ENCODE measurements around the gene HTR2A.

DNA sequence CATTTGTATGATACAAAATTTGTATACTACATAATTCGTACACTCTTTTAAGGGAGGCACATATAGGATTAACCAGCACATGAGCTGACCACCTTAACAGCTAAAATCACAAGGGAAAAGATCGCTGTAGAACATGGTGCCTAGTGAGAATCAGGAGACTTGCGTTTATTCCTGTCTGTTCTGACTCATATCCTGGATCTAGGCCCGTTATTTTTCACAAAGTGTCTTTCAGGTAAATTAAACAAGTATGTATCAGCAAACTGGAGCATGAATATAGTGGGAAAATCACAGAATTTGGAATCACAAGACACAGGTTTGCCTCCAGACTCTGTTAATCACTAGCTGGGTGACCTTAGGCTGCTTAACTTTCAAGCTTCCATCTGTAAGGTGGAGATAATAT, 52.4 kb downstream of the HTR2A start:
- TF ChIP-seq, protein P1, sequence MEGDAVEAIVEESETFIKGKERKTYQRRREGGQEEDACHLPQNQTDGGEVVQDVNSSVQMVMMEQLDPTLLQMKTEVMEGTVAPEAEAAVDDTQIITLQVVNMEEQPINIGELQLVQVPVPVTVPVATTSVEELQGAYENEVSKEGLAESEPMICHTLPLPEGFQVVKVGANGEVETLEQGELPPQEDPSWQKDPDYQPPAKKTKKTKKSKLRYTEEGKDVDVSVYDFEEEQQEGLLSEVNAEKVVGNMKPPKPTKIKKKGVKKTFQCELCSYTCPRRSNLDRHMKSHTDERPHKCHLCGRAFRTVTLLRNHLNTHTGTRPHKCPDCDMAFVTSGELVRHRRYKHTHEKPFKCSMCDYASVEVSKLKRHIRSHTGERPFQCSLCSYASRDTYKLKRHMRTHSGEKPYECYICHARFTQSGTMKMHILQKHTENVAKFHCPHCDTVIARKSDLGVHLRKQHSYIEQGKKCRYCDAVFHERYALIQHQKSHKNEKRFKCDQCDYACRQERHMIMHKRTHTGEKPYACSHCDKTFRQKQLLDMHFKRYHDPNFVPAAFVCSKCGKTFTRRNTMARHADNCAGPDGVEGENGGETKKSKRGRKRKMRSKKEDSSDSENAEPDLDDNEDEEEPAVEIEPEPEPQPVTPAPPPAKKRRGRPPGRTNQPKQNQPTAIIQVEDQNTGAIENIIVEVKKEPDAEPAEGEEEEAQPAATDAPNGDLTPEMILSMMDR (IDR thresholded peaks at IDR 0.05; ENCODE audit: low read length) = no peak
- TF ChIP-seq EZH2 (optimal IDR thresholded peaks at IDR 0.05; ENCODE audit: low read depth, low read length) = no peak

Data from MM.1S (cell line).